HepG2 (cell line): Measurements from ENCODE around the gene TRIM15. TPM values are rescaled to one million over a fixed set of nuclear protein-coding genes. Genes with fewer than 3 reads are reported as not detected.

ENCODE experiments used
- ATAC-seq: fragments of 200-7000 bp; cut with Tn5 transposase; 3 replicates; pipeline ENCODE4 v1.9.1; 2020; ENCODE audit warnings: mild to moderate bottlenecking, moderate library complexity
- BruUV-seq: library from RNA; stranded (reverse); fragments of 400-500 nt; replicated peaks from 2 replicates; lab custom pipeline; 2021; lab: Mats Ljungman, UMichigan
- CTCF ChIA-PET: fragments of 300-600 bp; formaldehyde crosslinking; extraction: SDS; loops from one replicate; lab custom pipeline; 2021; ENCODE audit warnings: low total read pairs, inconsistent platforms, low intra/inter-chr PET ratio; lab: Yijun Ruan, JAX
- POLR2A ChIA-PET: fragments of 350-600 bp; sonication (Branson Sonifier 250); formaldehyde crosslinking; loops from one replicate; lab custom pipeline; 2020; ENCODE audit warnings: antibody characterized with exemption, inconsistent platforms; lab: Yijun Ruan, JAX
- DNase-seq: peaks from one replicate; pipeline ENCODE4 v3.0.0-alpha.2; 2015; ENCODE audit warnings: low spot score
- FAIRE-seq: peaks from 3 replicates; lab custom pipeline; 2011; peaks lifted over from hg19 to GRCh38; lab: Jason Lieb, UNC
- H2AFZ ChIP-seq: one replicate; pipeline ENCODE4 v1.6.1; 2011; ENCODE audit warnings: low read length, inconsistent platforms
- H3K27ac ChIP-seq: fragments of 300-600 bp; 3 replicates; pipeline ENCODE4 v1.8.0; 2011; ENCODE audit warnings: mixed run types, mild to moderate bottlenecking, mixed read lengths, low read length, inconsistent platforms; ENCODE audit not compliant: insufficient read depth; ENCODE audit errors: extremely low read length
- H3K27me3 ChIP-seq, 2 experiments: fragments of 200-600 bp in 1 of 2; 2 replicates in 1 of 2; 3 replicates in 1 of 2; pipeline versions ENCODE4 v1.6.0 to v1.8.0; 2011; ENCODE audit warnings: low read length in 2 of 2, mild to moderate bottlenecking in 2 of 2, moderate library complexity in 2 of 2, inconsistent platforms in 1 of 2; ENCODE audit not compliant: insufficient read depth in 2 of 2, control insufficient read depth in 1 of 2
- H3K36me3 ChIP-seq, 2 experiments: fragments of 200-600 bp in 1 of 2; replicated peaks in 1 of 2; 2 replicates in 1 of 2; 3 replicates in 1 of 2; pipeline versions ENCODE4 v1.5.1 to v1.8.0; 2011; ENCODE audit warnings: low read length in 2 of 2, inconsistent platforms in 1 of 2; ENCODE audit not compliant: insufficient read depth in 2 of 2, control insufficient read depth in 1 of 2
- H3K4me1 ChIP-seq: 2 replicates; pipeline ENCODE4 v1.5.1; 2012; ENCODE audit warnings: low read length, inconsistent platforms; ENCODE audit not compliant: insufficient read depth
- H3K4me2 ChIP-seq: 2 replicates; pipeline ENCODE4 v1.6.0; 2011; ENCODE audit warnings: low read depth, low read length, inconsistent platforms
- H3K4me3 ChIP-seq, 3 experiments: fragments of 200-600 bp in 1 of 3; sonication (generic), shearing (Covaris generic) in 1 of 3; replicated peaks in 1 of 3; 2 replicates each; pipeline ENCODE4 v1.5.1; 2011 to 2016; ENCODE audit warnings: low read length in 3 of 3, inconsistent platforms in 2 of 3, low read depth in 2 of 3, mild to moderate bottlenecking in 2 of 3, control low read depth in 1 of 3, mixed read lengths in 1 of 3; ENCODE audit not compliant: insufficient read depth in 1 of 3
- H3K79me2 ChIP-seq: one replicate; pipeline ENCODE4 v1.6.1; 2011; ENCODE audit warnings: low read length, inconsistent platforms; ENCODE audit not compliant: insufficient read depth
- H3K9ac ChIP-seq: 2 replicates; pipeline ENCODE4 v1.6.0; 2011; ENCODE audit warnings: mild to moderate bottlenecking, low read depth, low read length, inconsistent platforms; ENCODE audit not compliant: insufficient read depth
- H3K9me3 ChIP-seq: 2 replicates; pipeline ENCODE4 v1.5.1; 2012; ENCODE audit warnings: mild to moderate bottlenecking, low read length
- H4K20me1 ChIP-seq: 2 replicates; pipeline ENCODE4 v1.6.0; 2011; ENCODE audit warnings: inconsistent platforms, mild to moderate bottlenecking, low read length, moderate library complexity; ENCODE audit not compliant: insufficient read depth
- ATF4 ChIP-seq, 2 experiments: fragments of 450-650 bp in 1 of 2; sonication (generic) in 1 of 2; formaldehyde crosslinking; IDR thresholded peaks; 2 replicates each; pipeline versions ENCODE4 v1.5.0 to v1.8.0; 2020 to 2022; ENCODE audit warnings: mild to moderate bottlenecking in 1 of 2, missing genetic modification reagents in 1 of 2
- CEBPG ChIP-seq: IDR thresholded peaks from 2 replicates; pipeline ENCODE4 v1.6.1; 2016
- CTCF ChIP-seq: sonication (generic); formaldehyde crosslinking; IDR thresholded peaks from 2 replicates; pipeline ENCODE4 v1.5.0; 2020; ENCODE audit warnings: mild to moderate bottlenecking, missing genetic modification reagents, moderate library complexity
- FOXK2 ChIP-seq: fragments of 450-650 bp; IDR thresholded peaks from 2 replicates; pipeline ENCODE4 v1.6.1; 2016
- FOXM1 ChIP-seq: sonication (generic); formaldehyde crosslinking; IDR thresholded peaks from 2 replicates; pipeline ENCODE4 v1.5.0; 2020; ENCODE audit warnings: missing genetic modification reagents
- HIVEP1 ChIP-seq: sonication (generic); formaldehyde crosslinking; IDR thresholded peaks from 2 replicates; pipeline ENCODE4 v1.4.0; 2020; ENCODE audit warnings: mild to moderate bottlenecking, missing genetic modification reagents
- HNRNPLL ChIP-seq: fragments of 200-400 bp; formaldehyde crosslinking; IDR thresholded peaks from 2 replicates; pipeline ENCODE4 v1.6.1; 2017; ENCODE audit warnings: mild to moderate bottlenecking, low read depth, low read length; ENCODE audit not compliant: poor library complexity, severe bottlenecking
- JUNB ChIP-seq: sonication (generic); formaldehyde crosslinking; IDR thresholded peaks from 2 replicates; pipeline ENCODE4 v1.8.0; 2022; ENCODE audit warnings: missing genetic modification reagents, mild to moderate bottlenecking, borderline replicate concordance
- KDM5B ChIP-seq: sonication (generic); formaldehyde crosslinking; IDR thresholded peaks from 2 replicates; pipeline ENCODE4 v1.4.0; 2020; ENCODE audit warnings: missing genetic modification reagents, mild to moderate bottlenecking, borderline replicate concordance
- MAFF ChIP-seq: IDR thresholded peaks from 2 replicates; pipeline ENCODE4 v1.6.1; 2011; ENCODE audit warnings: low read depth, low read length, improper control_type of control experiment
- NFRKB ChIP-seq: fragments of 450-650 bp; IDR thresholded peaks from 2 replicates; pipeline ENCODE4 v1.6.1; 2017
- NONO ChIP-seq, 2 experiments: fragments of 450-650 bp in 1 of 2; sonication (generic) in 1 of 2; formaldehyde crosslinking in 1 of 2; IDR thresholded peaks in 1 of 2; conservative IDR thresholded peaks in 1 of 2; 2 replicates each; pipeline versions ENCODE4 v1.6.1 to v1.8.0; 2017 to 2022; ENCODE audit warnings: mild to moderate bottlenecking in 1 of 2, missing genetic modification reagents in 1 of 2, moderate library complexity in 1 of 2
- SALL1 ChIP-seq: sonication (generic); formaldehyde crosslinking; IDR thresholded peaks from 2 replicates; pipeline ENCODE4 v1.8.0; 2022; ENCODE audit warnings: mild to moderate bottlenecking, missing genetic modification reagents
- TBP ChIP-seq: sonication (generic); formaldehyde crosslinking; IDR thresholded peaks from 2 replicates; pipeline ENCODE4 v1.5.0; 2020; ENCODE audit warnings: missing genetic modification reagents
- ZNF709 ChIP-seq: sonication (generic); formaldehyde crosslinking; IDR thresholded peaks from 2 replicates; pipeline ENCODE4 v1.5.0; 2020; ENCODE audit warnings: mild to moderate bottlenecking, missing genetic modification reagents
- ZSCAN12 ChIP-seq: sonication (generic); formaldehyde crosslinking; IDR thresholded peaks from 2 replicates; pipeline ENCODE4 v1.9.0; 2021; ENCODE audit warnings: mild to moderate bottlenecking, missing genetic modification reagents
- WGBS: methylation state at CpG from one replicate; pipeline ENCODE4 v1.1.6; 2017; ENCODE audit warnings: low lambda C conversion rate; 5-methylcytosine and 5-hydroxymethylcytosine counted together
- in situ Hi-C: cut with HindIII; loops from 2 replicates; pipeline ENCODE4 v1.10.0; 2017; ENCODE audit warnings: low pct_unique_long_range_greater_than_20kb; ENCODE audit not compliant: extremely low pct_ligation_motif_present
- intact Hi-C: fragments of 100-400 bp; cut with micrococcal nuclease; formaldehyde crosslinking; loops from one replicate; pipeline ENCODE4 v1.10.0; 2022; ENCODE audit not compliant: unreplicated experiment
- polyA plus RNA-seq, 8 experiments: library from polyadenylated mRNA; depleted of rRNA in 3 of 8; stranded (reverse) in 7 of 8; unstranded in 1 of 8; fragments of >200 nt; fragmentation: Illumina TruSeq in 4 of 8; extraction: Trizol in 4 of 8; gene quantifications; 2 replicates each; pipeline versions ENCODE4 v1.2.1 to v1.2.3, GENCODE V29; 2011 to 2016; ENCODE audit warnings: low read depth in 4 of 8, missing spikeins in 1 of 8, mixed read lengths in 1 of 8; ENCODE audit not compliant: insufficient read depth in 1 of 8
- total RNA-seq, 5 experiments: library from RNA; depleted of rRNA; stranded (reverse); fragments of >200 nt; fragmentation: Illumina TruSeq; extraction: Trizol; gene quantifications; 2 replicates each; pipeline ENCODE4 v1.2.3, GENCODE V29; 2016; ENCODE audit warnings: low read depth in 1 of 5

Gene TRIM15
- total and polyA plus RNA-seq, 2 of the 13 experiments (the other 11 are each of a cell fraction or from before 2014, with no cell fraction given) = 35.1 to 38.2 TPM

GRCh38 chr6:30149234-30149633, 14.1 kb upstream of the TRIM15 start:
- in situ Hi-C loops (no loop called here), intact Hi-C loops (loop anchor here (1.0 kb wide), 1 partner anchor 21 kb away; no protein-coding TSS in a partner anchor)
- Histone ChIP-seq H4K20me1 (no peaks in the 10 kb centered on the region), H3K27ac (no peak overlapping the region), H3K36me3 (no peaks in the 10 kb centered on the region), H2AFZ (no peak overlapping the region), H3K9me3 (no peaks in the 10 kb centered on the region), H3K4me2 (no peak overlapping the region), H3K4me1 (peaks cover 56% of the 10 kb centered on the region), H3K4me3 (no peak overlapping the region), H3K9ac (no peak overlapping the region), H3K27me3 (no peaks in the 10 kb centered on the region; a peak in 1 of 5 replicates), H3K79me2 (no peaks in the 10 kb centered on the region)
- DNase-seq (no peak), ATAC-seq (no peak), FAIRE-seq (peak; percentile 47)
- TF ChIP-seq CTCF (CRISPR knock-in tag) = 0 out of 2 replicates have a peak, but pooled peaks have one; percentile 12
- no peak for TF ChIP-seq HIVEP1
- BruUV-seq = no TSS peak
- ChIA-PET POLR2A (interaction anchor here (0.6 kb wide), 1 partner anchor 53 kb away, joined by 3 read pairs; no protein-coding TSS in a partner anchor), CTCF (interaction anchor here (1.8 kb wide), 1 partner anchor 21 kb away, joined by 6 read pairs; no protein-coding TSS in a partner anchor)
- 21% methylated on average over 3 of the region's 3 CpGs for WGBS

- H3K27me3 ChIP-seq = no peaks in the 10 kb centered on the region; a peak in 1 of 5 replicates
- no peak for ATAC-seq
- H3K9me3 ChIP-seq = no peaks in the 10 kb centered on the region
- FAIRE-seq = peak; percentile 48
- no peak overlapping the region for H3K9ac ChIP-seq
- no peaks in the 10 kb centered on the region for H4K20me1 ChIP-seq
- H3K4me1 ChIP-seq = peaks cover 56% of the 10 kb centered on the region
- DNase-seq = no peak
- H3K4me2 ChIP-seq = no peak overlapping the region
- in situ Hi-C loops = no loop called here
- no peaks in the 10 kb centered on the region for H3K36me3 ChIP-seq
- H2AFZ ChIP-seq = no peak overlapping the region
- intact Hi-C loops = loop anchor here (1.0 kb wide), 1 partner anchor 20 kb away; no protein-coding TSS in a partner anchor
- ChIA-PET CTCF (interaction anchor here (1.8 kb wide), 1 partner anchor 20 kb away, joined by 6 read pairs; no protein-coding TSS in a partner anchor), POLR2A (no interaction called here)
- H3K4me3 ChIP-seq = no peak overlapping the region
- WGBS = 58% methylated on average over 7 of the region's 7 CpGs
- BruUV-seq = no TSS peak
- H3K79me2 ChIP-seq = no peaks in the 10 kb centered on the region
- H3K27ac ChIP-seq = no peak overlapping the region
- TF ChIP-seq FOXK2 (no peak), ATF4 (CRISPR knock-in tag; IDR thresholded peaks at IDR 0.05) (no peak), MAFF (no peak), KDM5B (CRISPR knock-in tag) (no peak), NONO (IDR thresholded peaks at IDR 0.05) (0 out of 2 replicates have a peak, but pooled peaks have one; percentile 47), NONO (CRISPR knock-in tag; conservative IDR thresholded peaks at IDR 0.05) (no peak), FOXM1 (no peak), NFRKB (no peak), TBP (CRISPR knock-in tag) (no peak), SALL1 (CRISPR knock-in tag) (no peak), HNRNPLL (no peak), ZNF709 (CRISPR knock-in tag) (no peak), ZSCAN12 (CRISPR knock-in tag) (no peak), CEBPG (CRISPR knock-in tag) (no peak), JUNB (0 out of 2 replicates have a peak, but pooled peaks have one; percentile 44)
Observed at GRCh38 chr6:30149858-30150550, 13.3 kb upstream of the TRIM15 start.
